ENCODE data around the gene KCNJ10.
"Not testable (repeated sequence)": the region's sequence is repeated elsewhere in the genome, so short reads cannot be mapped to it uniquely, and the experiment has no call there.

Gene KCNJ10

DNA sequence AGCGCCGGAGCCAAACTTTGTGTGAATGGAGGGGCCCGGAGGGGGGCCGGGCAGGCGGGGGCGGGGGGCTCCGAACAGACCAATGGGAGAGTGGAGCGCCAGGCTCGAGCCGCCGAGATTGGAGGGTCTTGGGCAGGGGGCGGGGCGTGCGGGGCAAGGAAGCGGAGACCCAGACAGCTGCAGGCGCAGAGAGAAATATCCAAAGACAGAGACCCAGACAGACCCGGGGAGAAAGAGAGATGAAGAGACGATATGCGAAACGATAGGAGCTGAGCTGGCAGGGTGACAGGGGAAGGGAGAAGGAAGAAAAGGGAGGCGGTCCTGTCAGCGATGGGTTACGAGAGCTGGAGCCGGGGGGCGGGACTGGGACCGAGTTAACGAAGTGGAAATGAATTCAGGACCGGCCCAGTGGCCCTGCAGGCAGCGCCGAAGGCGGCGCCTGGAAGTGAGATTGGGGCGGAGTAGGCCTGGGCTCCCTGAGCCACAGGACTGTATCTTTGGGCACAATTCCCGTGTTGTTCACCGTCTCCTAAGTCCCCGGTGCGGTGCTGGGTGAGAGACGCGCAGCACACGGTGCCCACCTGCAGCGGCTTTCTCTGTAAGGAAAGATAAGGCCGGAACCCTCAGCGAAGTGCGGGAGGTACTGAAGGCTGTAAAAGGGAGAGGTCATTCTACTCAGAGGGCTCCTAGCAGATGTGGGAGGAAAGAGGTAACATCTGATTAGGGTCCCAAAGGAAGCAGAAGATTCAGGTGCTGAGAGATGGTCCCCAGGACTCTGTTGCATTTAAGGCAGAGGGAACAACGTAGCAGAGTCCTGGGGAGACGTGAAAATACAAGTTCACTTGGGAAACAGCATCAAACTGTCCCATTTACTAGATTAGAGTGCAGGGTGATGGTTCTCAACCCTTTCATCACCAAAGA lies 543 bp upstream of the KCNJ10 start:
- DNase-seq = peak; percentile 19 to 22

DNA sequence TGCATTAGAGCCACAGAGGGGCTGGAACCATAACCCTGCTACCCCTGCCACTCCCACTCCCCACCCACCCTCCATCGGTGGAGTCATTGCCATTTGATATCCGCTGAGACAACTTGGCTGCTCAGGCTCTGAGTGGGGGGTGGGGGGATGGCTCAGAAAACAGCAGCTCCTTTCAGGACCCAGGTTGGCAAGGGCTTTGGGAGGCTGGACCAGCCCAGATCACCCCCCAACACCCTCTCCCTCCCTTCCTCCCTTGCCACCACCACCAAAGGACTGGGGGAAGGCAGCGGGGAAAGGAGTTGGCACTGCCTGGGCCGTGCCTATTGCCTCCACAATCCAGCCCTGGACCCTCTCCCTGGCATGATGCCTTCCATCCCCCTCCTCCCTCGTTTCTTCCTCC lies 1.7 kb downstream of the KCNJ10 start:
- no peak for TF ChIP-seq GATA1 (IDR thresholded peaks at IDR 0.05; ENCODE audit: low read depth, low read length)
- no peak for TF ChIP-seq POLR2A (IDR thresholded peaks at IDR 0.05; ENCODE audit: low read length)
- DNase-seq = no peak

More for the DNA sequence above, 543 bp upstream of the KCNJ10 start:
- TF ChIP-seq POLR2A (IDR thresholded peaks at IDR 0.05; ENCODE audit: low read length) (no peak), GATA1 (IDR thresholded peaks at IDR 0.05; ENCODE audit: low read depth, low read length) (no peak)

DNA sequence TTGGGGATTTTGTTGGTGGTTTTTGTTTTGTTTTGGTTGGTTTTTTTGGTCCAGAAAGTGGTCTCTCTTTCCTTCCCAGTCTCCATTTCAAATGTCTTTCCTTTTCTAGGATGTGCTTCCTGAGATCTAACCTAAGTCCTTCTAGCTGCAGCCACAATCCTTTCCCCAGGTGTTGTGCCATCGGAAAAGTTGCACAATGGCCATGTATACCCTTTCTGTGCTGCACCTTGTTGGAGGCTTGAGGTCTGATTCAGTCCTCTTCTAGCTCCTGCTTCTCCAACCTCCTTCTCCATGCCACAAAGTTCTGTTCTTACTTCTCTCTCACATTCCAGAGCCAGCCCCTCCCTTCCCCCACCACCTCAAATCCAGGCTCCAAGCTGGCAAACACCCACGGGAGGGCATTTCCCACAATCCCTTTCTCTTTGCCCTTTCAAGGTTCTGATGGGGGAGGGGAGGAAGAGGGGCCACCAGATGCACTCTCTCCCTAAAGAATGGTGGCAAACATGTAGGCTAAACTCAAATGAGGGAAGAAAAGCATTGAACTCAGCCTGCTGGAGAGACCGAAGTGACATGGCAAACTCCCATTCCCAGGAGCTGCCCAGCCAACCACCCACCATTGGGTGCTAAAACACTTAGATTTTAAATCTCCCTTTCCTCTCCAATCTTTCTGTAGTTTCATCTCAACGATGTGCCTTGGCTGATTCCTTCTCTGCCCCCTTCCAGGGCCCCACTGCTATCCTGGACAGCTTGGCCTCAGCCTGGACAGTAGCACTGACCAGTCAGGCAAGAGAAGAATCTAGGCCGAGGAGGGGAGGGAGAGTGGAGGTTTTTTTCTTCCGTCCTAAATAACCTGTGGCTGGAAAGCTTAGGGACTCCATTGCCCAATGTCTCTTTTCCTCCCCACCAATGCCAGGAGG lies 2.9 kb downstream of the KCNJ10 start:
- no peak for TF ChIP-seq POLR2A (IDR thresholded peaks at IDR 0.05; ENCODE audit: low read length)
- TF ChIP-seq GATA1 (IDR thresholded peaks at IDR 0.05; ENCODE audit: low read depth, low read length) = no peak
- DNase-seq = no peak

DNA sequence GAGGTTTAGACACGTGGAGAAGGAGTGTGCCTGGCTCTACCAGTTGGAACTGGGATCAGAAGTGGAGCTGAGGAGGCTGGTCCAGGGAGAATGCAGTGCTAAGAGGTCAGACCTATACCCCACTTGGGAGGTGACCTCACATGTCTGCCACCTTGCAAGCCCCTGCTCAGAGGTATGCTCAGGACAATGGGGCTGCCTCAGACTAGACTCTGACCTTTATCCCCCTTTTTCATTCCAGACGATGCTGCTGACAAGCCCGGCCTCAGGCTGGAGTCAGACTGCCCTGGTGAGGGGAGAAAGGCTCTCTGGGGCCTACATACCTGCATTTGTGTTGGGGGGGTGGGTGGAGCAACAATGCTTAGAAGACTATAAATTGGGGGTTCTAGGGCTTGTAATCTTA lies 5.2 kb downstream of the KCNJ10 start:
- DNase-seq = no peak
- TF ChIP-seq POLR2A (IDR thresholded peaks at IDR 0.05; ENCODE audit: low read length) (no peak), GATA1 (IDR thresholded peaks at IDR 0.05; ENCODE audit: low read depth, low read length) (no peak)

DNA sequence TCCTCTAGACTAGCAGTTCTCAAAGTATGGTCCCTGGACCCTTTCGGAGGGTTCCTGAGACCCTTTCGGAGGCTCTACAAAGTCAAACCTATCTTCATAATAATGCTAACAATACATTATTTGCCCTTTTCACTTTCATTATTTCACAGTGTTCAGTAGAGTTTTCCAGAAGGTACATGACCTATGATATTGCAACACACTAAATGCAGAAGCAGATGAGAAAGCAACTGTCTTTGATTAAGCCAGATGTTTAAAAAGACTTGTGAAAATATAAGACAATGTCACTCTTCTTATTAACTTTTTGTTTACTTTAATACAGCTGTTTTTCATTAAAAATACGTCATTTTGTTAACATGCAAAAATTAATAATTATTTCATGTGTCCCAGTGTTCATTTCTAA lies 5.8 kb downstream of the KCNJ10 start:
- TF ChIP-seq GATA1 (IDR thresholded peaks at IDR 0.05; ENCODE audit: low read depth, low read length) (no peak), POLR2A (IDR thresholded peaks at IDR 0.05; ENCODE audit: low read length) (no peak)
- no peak for DNase-seq

DNA sequence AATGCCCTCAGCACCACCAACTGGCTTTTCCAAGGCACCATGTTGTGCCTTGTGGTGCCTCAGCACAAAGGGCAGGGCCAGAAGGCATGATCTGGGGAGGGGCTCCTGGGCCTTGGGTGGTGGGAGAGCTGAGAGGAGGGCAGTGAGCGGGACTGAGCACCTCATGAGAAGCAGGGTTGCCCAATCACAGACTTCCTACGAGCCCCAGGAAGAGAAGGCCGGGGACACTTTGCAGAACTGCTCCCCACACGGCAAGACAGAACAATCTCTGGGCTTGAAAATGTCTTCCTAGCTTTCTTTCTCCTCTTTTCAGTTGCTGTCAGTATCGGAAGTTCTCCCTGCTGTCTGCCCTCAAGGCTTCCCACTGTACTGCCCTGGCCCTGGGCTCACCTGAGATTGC lies 6.8 kb downstream of the KCNJ10 start:
- no peak for TF ChIP-seq GATA1 (IDR thresholded peaks at IDR 0.05; ENCODE audit: low read depth, low read length)
- no peak for TF ChIP-seq POLR2A (IDR thresholded peaks at IDR 0.05; ENCODE audit: low read length)
- no peak for DNase-seq

DNA sequence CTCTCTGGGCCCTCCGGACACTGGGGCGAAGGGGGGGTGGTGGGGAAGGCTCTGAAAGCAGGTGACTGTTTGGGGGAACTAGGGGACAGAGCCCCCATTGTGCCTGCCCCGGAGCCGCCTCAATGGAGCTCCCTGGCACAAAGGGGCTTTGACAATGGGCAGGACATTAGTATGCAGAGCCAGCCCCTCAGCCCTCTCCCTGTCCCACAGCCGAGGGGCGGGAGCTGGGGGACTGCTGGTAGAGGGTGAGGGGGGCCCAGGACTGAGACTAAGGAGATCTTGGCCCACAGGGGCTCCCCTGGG lies 7.8 kb downstream of the KCNJ10 start:
- no peak for DNase-seq
- no peak for TF ChIP-seq GATA1 (IDR thresholded peaks at IDR 0.05; ENCODE audit: low read depth, low read length)
- TF ChIP-seq POLR2A (IDR thresholded peaks at IDR 0.05; ENCODE audit: low read length) = no peak

DNA sequence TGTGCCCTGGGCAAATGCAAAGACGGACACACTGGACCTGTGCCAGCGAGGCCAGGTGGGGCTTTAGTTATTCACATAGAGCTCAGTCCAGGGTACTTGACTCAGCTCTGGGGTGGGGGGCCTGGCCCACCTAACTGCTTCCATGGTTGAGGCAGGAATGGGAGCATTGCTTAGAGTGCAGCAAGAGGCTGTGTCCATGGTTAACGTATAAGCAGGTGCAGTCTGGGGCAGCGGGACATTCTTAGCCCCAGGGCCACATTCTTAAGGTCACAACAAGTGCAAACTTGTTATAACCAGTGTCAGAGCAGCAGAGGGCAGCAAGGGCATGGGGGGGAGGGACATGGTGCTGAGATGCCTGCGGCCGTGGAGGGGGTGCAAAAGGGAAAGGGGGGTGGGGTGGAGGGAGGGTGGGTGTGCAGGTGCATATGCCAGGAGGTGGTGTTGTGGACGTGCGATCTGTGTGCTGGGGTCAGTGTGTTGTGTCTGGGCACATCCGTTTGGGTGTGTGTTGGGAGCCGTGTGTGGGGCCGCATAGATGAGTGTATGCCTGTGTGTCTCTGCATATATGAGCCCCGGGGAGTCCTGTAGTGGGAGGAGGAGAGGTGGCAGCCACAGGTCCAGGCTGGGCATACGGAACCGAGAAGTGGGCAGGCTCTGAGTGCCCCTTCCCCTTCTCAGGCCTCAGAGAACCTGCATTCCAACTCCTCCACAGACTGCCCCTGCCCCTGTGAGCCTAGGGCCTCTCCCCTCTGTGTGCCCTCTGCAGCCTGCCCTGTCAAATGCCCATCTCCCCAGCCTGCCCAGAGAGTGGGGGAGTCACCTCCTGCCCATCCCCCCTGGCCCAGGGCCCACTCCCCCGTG lies 8.4 kb downstream of the KCNJ10 start:
- TF ChIP-seq POLR2A (IDR thresholded peaks at IDR 0.05; ENCODE audit: low read length) = no peak
- TF ChIP-seq GATA1 (IDR thresholded peaks at IDR 0.05; ENCODE audit: low read depth, low read length) = no peak
- no peak for DNase-seq

DNA sequence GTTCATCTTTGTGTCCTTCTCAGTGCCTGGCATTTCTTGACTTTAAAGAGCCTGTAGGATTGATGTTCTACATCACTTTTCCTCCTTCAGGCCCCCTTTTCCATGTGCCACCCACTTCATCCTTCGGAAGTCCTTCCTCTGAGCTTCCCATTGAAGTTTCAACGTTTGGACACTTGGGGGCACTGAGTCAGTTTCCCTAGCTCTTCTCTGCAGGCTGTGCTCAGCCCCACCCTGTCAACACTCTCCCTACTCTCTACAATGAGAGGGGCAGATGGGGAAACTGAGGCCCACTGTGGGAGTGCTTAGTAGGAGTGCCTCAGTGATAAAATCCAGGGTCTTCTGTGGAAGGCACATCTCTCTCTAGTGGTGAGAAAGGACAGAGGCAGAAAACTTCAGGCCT lies 11.9 kb downstream of the KCNJ10 start:
- no peak for DNase-seq
- TF ChIP-seq GATA1 (IDR thresholded peaks at IDR 0.05; ENCODE audit: low read depth, low read length) = no peak
- no peak for TF ChIP-seq POLR2A (IDR thresholded peaks at IDR 0.05; ENCODE audit: low read length)

DNA sequence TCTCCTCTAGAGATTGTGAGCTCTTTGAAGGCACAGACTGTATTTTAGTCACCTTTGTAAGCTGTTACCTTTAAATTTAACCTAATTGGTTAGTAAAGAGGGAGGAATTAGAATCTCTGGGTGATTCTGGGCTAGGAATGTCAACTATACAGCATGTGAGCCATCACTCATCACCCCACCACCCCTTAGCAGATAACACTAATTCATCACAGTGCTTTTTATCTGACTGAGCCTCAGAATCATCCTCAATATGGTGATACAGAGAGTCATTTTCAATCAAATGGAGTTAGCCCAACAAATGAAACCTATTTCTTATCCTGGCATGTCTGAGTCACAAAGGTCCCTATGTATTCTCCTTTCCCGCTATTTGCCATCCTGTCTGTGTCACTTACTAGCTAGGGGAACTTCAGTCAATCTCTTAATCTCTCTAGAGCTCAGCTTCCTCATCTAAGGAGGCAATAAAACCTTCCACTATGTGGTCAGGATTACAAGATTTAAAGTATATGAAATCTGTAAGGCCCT lies 13.3 kb downstream of the KCNJ10 start:
- no peak for DNase-seq
- TF ChIP-seq POLR2A (IDR thresholded peaks at IDR 0.05; ENCODE audit: low read length) = no peak

DNA sequence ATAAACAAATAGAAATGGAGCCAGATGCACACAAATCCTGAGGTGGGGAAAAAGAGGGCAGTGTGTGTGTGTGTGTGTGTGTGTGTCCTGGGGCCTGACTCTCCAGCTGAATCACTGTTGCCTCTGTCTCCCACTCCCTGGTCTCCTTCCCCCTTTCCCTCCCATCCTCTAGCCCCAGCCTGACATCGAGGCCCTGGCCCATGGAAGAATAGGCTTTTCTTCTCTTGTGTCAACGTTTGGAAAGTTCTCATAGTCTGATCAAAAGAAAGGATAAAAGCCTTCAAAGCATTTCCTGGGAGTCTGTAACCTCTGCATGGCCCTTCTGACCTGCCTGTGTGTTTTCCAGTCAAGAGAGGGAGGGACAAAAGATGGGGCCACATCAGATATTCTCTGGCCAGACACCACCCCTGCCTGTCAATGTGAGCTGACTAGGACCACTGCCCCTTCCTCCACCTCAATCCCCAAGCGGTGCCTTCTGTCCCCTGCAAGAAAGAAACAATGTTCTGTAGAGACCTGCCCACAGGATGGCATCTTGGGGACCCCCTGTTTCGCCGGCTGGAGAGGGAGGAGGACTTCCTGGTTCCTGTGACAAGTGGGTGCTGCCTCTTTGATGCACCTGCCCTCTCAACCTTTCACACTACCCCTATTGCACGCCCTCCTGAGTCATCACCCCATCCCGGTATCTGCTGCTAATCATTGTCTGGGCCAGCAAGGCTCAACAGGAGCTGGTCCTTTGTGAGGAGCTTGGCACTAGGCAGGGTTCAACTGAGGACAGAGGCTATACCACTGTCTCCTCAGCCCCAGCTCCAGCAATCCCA lies 16.2 kb downstream of the KCNJ10 start:
- TF ChIP-seq GATA1 (IDR thresholded peaks at IDR 0.05; ENCODE audit: low read depth, low read length) = no peak
- TF ChIP-seq POLR2A (IDR thresholded peaks at IDR 0.05; ENCODE audit: low read length) = no peak
- DNase-seq = no peak

DNA sequence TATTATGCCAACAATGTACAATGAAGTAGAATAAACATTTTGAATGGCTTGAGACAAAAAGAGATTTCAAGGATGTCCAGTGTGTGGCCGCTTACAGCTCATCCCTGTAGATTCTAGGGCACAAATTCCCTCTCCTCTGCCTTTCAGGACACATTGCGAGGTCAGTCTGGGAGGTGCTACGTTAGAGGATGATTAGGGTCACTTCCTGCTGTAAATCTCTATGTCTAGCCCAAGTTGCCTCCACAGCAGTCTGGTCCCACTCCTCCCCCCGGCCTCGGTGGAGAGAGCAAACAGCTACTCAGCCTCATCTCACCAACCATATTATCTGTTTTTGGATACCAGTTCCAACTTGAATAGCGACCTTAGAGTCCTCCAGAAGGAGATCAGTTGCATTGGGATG lies 17.0 kb downstream of the KCNJ10 start:
- no peak for DNase-seq
- no peak for TF ChIP-seq POLR2A (IDR thresholded peaks at IDR 0.05; ENCODE audit: low read length)
- no peak for TF ChIP-seq GATA1 (IDR thresholded peaks at IDR 0.05; ENCODE audit: low read depth, low read length)

DNA sequence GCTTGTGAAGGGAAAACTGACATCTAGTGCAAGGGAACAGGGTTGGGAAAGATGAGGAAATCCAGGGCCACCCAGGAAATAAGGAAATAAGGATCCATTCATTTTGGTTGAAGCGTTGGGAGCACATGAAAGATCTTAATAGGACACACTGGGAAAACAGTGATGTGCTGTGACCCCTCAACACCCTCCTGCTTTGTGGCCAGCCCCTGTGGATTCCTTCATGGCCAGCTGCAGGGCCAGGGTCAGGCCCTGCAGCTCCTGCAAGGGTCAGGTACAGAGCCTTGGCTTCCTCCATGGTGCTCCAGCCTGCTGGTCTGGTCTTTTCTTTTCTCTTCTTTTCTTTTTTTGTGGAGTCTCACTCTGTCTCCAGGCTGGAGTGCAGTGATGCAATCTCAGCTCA lies 19.3 kb downstream of the KCNJ10 start:
- no peak for TF ChIP-seq POLR2A (IDR thresholded peaks at IDR 0.05; ENCODE audit: low read length)
- TF ChIP-seq GATA1 (IDR thresholded peaks at IDR 0.05; ENCODE audit: low read depth, low read length) = no peak
- DNase-seq = no peak

DNA sequence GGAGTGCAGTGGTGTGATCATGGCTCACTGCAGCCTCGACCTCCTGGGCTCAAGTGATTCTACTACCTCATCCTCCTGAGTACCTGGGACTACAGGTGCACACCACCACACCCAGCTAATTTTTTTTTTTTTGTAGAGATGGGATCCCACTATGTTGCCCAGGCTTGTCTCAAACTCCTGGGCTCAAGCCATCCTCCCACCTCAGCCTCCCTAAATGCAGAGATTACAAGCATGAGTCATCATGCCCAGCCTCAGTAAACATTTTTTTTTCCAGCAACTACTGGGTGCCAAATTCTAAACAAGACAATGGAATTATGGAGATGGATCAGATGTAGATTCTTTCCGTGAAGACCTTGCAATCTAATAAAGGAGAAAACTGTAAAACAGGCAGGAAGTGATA lies 19.8 kb downstream of the KCNJ10 start:
- DNase-seq = not testable (repeated sequence)
